GM12878 (cell line): ENCODE data around the gene SLC24A4. TPM values are rescaled to one million over a fixed set of nuclear protein-coding genes. Genes with fewer than 3 reads are reported as not detected.

Experiments
- ATAC-seq: fragments of 200-7000 bp; cut with Tn5 transposase; 3 replicates; pipeline ENCODE4 v1.9.1; 2020; ENCODE audit warnings: mild to moderate bottlenecking, moderate library complexity
- BruUV-seq: library from RNA; stranded (reverse); fragments of 400-500 nt; replicated peaks from 2 replicates; lab custom pipeline; 2021; lab: Mats Ljungman, UMichigan
- CTCF ChIA-PET: fragments of 300-600 bp; sonication (Branson Sonifier 250); formaldehyde crosslinking; extraction: SDS; loops from one replicate; lab custom pipeline; 2021; ENCODE audit warnings: inconsistent platforms; lab: Yijun Ruan, JAX
- POLR2A ChIA-PET: fragments of 350-600 bp; formaldehyde crosslinking; extraction: SDS; loops from one replicate; lab custom pipeline; 2021; ENCODE audit warnings: inconsistent platforms; lab: Charles Lee
- RAD21 ChIA-PET: fragments of 300-600 bp; sonication (Branson Sonifier 250); formaldehyde crosslinking; loops from one replicate; lab custom pipeline; 2023; ENCODE audit warnings: antibody characterized with exemption; ENCODE audit not compliant: unreplicated experiment; lab: Charles Lee
- SMC1A ChIA-PET: fragments of 300-600 bp; sonication (Branson Sonifier 250); formaldehyde crosslinking; loops from one replicate; lab custom pipeline; 2023; ENCODE audit not compliant: unreplicated experiment, uncharacterized antibody; lab: Charles Lee
- DNase-seq: peaks from one replicate; pipeline ENCODE4 v3.0.0-alpha.2; 2011; ENCODE audit warnings: low read depth, low spot score
- FAIRE-seq: peaks from 3 replicates; lab custom pipeline; 2011; peaks lifted over from hg19 to GRCh38; lab: Jason Lieb, UNC
- H2AFZ ChIP-seq: 2 replicates; pipeline ENCODE4 v1.6.0; 2011; ENCODE audit warnings: low read depth, low read length, control low read depth; ENCODE audit not compliant: control insufficient read depth
- H3K27ac ChIP-seq: 2 replicates; pipeline ENCODE4 v1.5.1; 2011; ENCODE audit warnings: control low read depth; ENCODE audit not compliant: control insufficient read depth, insufficient read depth
- H3K27me3 ChIP-seq, 2 experiments: replicated peaks in 1 of 2; 2 replicates each; pipeline versions ENCODE4 v1.6.0 to v1.6.1; 2011; ENCODE audit warnings: low read length in 1 of 2; ENCODE audit not compliant: control insufficient read depth in 2 of 2, insufficient read depth in 2 of 2
- H3K36me3 ChIP-seq, 2 experiments: 2 replicates each; pipeline ENCODE4 v1.5.1; 2011; ENCODE audit warnings: low read length in 1 of 2; ENCODE audit not compliant: control insufficient read depth in 2 of 2, insufficient read depth in 2 of 2
- H3K4me1 ChIP-seq: 2 replicates; pipeline ENCODE4 v1.6.1; 2011; ENCODE audit warnings: mild to moderate bottlenecking, low read length, moderate library complexity, mixed read lengths; ENCODE audit not compliant: control insufficient read depth, insufficient read depth
- H3K4me2 ChIP-seq: 2 replicates; pipeline ENCODE4 v1.6.0; 2011; ENCODE audit warnings: control low read depth; ENCODE audit not compliant: control insufficient read depth, insufficient read depth
- H3K4me3 ChIP-seq: fragments of 200-600 bp; sonication (generic); 2 replicates; pipeline ENCODE4 v1.5.1; 2016
- H3K79me2 ChIP-seq: 2 replicates; pipeline ENCODE4 v1.6.0; 2011; ENCODE audit warnings: low read length; ENCODE audit not compliant: control insufficient read depth, insufficient read depth
- H3K9ac ChIP-seq: 2 replicates; pipeline ENCODE4 v1.8.0; 2011; ENCODE audit warnings: low read length, control low read depth, mixed read lengths; ENCODE audit not compliant: control insufficient read depth, insufficient read depth
- H3K9me3 ChIP-seq: replicated peaks from 3 replicates; pipeline ENCODE4 v1.5.1; 2011; ENCODE audit warnings: mild to moderate bottlenecking, low read length; ENCODE audit not compliant: control insufficient read depth, insufficient read depth
- H4K20me1 ChIP-seq: 2 replicates; pipeline ENCODE4 v1.6.0; 2011; ENCODE audit not compliant: control insufficient read depth, insufficient read depth
- ASH2L ChIP-seq: fragments of 300-600, 200-600 bp; sonication (generic); IDR thresholded peaks from 2 replicates; pipeline ENCODE4 v1.6.1; 2017; ENCODE audit warnings: low read depth, mild to moderate bottlenecking, borderline replicate concordance
- BHLHE40 ChIP-seq, 2 experiments: fragments of 450-650 bp in 1 of 2; IDR thresholded peaks; 2 replicates each; pipeline ENCODE4 v1.6.1; 2011 to 2017; ENCODE audit warnings: low read depth in 2 of 2, borderline replicate concordance in 1 of 2, improper control_type of control experiment in 1 of 2, low read length in 1 of 2, mild to moderate bottlenecking in 1 of 2
- CEBPB ChIP-seq, 2 experiments: fragments of 150-350 bp in 1 of 2; IDR thresholded peaks; 2 replicates each; pipeline ENCODE4 v1.6.1; 2012 to 2014; ENCODE audit warnings: low read depth in 2 of 2, low read length in 2 of 2, borderline replicate concordance in 1 of 2, inconsistent platforms in 1 of 2
- JUND ChIP-seq: IDR thresholded peaks from 2 replicates; pipeline ENCODE4 v1.6.1; 2012; ENCODE audit warnings: low read depth, mild to moderate bottlenecking, low read length, improper control_type of control experiment, moderate library complexity
- MYC ChIP-seq: IDR thresholded peaks from 2 replicates; pipeline ENCODE4 v1.6.1; 2011; ENCODE audit warnings: mild to moderate bottlenecking, low read length, moderate library complexity, inconsistent platforms; ENCODE audit not compliant: insufficient read depth, insufficient replicate concordance, insufficient read length, severe bottlenecking
- RB1 ChIP-seq: fragments of 450-650 bp; formaldehyde crosslinking; IDR thresholded peaks from 2 replicates; pipeline ENCODE4 v1.6.1; 2017; ENCODE audit warnings: mild to moderate bottlenecking, borderline replicate concordance
- REST ChIP-seq: IDR thresholded peaks from 2 replicates; pipeline ENCODE4 v1.6.1; 2012; ENCODE audit warnings: mild to moderate bottlenecking, low read depth, low read length
- SUZ12 ChIP-seq: fragments of 200-600 bp; sonication (generic); IDR thresholded peaks from one replicate; pipeline ENCODE4 v1.6.1; 2018; ENCODE audit warnings: antibody characterized with exemption, mild to moderate bottlenecking; ENCODE audit not compliant: unreplicated experiment
- TCF12 ChIP-seq: IDR thresholded peaks from 2 replicates; pipeline ENCODE4 v1.6.1; 2011; ENCODE audit warnings: low read depth, mild to moderate bottlenecking, low read length
- YY1 ChIP-seq: IDR thresholded peaks from 2 replicates; pipeline ENCODE4 v1.6.1; 2011; ENCODE audit warnings: low read depth, mild to moderate bottlenecking, low read length
- WGBS: methylation state at CpG from one replicate; pipeline ENCODE4 v1.1.6; 2016; ENCODE audit warnings: low lambda C conversion rate; ENCODE audit not compliant: insufficient replicate concordance, insufficient coverage; ENCODE audit errors: missing lambda C conversion rate; 5-methylcytosine and 5-hydroxymethylcytosine counted together
- in situ Hi-C: fragments of 300-500 bp; cut with MboI; formaldehyde crosslinking; loops from 9 replicates; pipeline ENCODE4 v1.14.3; 2018; ENCODE audit warnings: mixed read lengths
- intact Hi-C: fragments of 100-400 bp; cut with micrococcal nuclease; formaldehyde crosslinking; loops from one replicate; pipeline ENCODE4 v1.14.2; 2022; ENCODE audit not compliant: unreplicated experiment
- polyA plus RNA-seq, 11 experiments: library from polyadenylated mRNA; depleted of rRNA in 4 of 11; unstranded in 6 of 11; stranded (reverse) in 5 of 11; fragments of >200 nt; fragmentation: Nextera tagmentation in 4 of 11; fragmentation: Illumina TruSeq in 1 of 11; extraction: Ambion mirVana in 4 of 11; extraction: Trizol in 1 of 11; gene quantifications; 1 replicate in 1 of 11; 2 replicates in 10 of 11; pipeline versions ENCODE4 v1.2.1 to v1.2.3, GENCODE V29; 2011 to 2016; ENCODE audit warnings: inconsistent platforms in 2 of 11, missing spikeins in 2 of 11, low read depth in 1 of 11
- total RNA-seq, 4 experiments: library from RNA; depleted of rRNA in 3 of 4; stranded (reverse); fragments of >200 nt in 3 of 4; fragmentation: Illumina TruSeq in 1 of 4; extraction: Trizol in 1 of 4; gene quantifications; 2 replicates each; pipeline versions ENCODE4 v1.2.1 to v1.2.3, GENCODE V29; 2013 to 2021
- TF ChIP-seq, protein P1 (sequence below): IDR thresholded peaks from 2 replicates; pipeline ENCODE4 v1.6.1; 2012; ENCODE audit warnings: low read depth, low read length, improper control_type of control experiment

Gene SLC24A4
- total and polyA plus RNA-seq, 10 of the 15 experiments (the other 5 are each of a cell fraction or from before 2014, with no cell fraction given) = under 0.01 to 0.46 (median 0.04) TPM; not detected in 5

DNA sequence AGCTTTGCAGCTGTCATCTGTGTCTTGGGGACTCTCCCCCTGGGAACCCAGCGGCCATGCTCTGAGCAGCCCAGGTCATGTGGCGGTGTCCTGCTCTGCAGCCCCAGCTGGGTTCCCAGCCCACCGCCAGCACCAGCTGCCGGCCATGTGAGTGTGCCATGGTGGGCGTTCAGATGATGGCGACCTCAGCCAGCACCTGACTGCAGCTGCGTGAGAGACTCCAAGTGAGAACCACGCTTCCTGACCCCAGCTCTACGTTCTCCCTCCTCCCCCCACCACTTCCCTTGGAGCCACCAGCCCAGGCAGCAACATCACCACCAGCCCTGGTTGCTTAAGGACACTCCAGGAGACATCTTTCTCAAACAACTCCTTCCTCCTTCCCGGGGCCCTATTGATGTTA is 68.8 kb downstream of the SLC24A4 start:
- Histone ChIP-seq H2AFZ (no peak overlapping the region), H3K27ac (no peak overlapping the region), H3K4me1 (no peaks in the 10 kb centered on the region), H3K27me3 (no peaks in the 10 kb centered on the region), H3K9me3 (no peaks in the 10 kb centered on the region; the same call in 2 of the 3 replicates), H3K4me2 (no peak overlapping the region), H3K79me2 (no peaks in the 10 kb centered on the region), H3K4me3 (no peak overlapping the region), H3K36me3 (no peaks in the 10 kb centered on the region), H4K20me1 (no peaks in the 10 kb centered on the region), H3K9ac (no peak overlapping the region)
- ATAC-seq (no peak), DNase-seq (no peak), FAIRE-seq (no peak)
- RAD21 ChIA-PET = interaction anchor here (1.0 kb wide), 1 partner anchor 257 kb away, joined by 3 read pairs; no protein-coding TSS in a partner anchor
- WGBS = 37% methylated on average over 10 of the region's 10 CpGs
- in situ Hi-C loops = no loop called here
- SMC1A ChIA-PET = interaction anchor here (0.6 kb wide), 1 partner anchor 8 kb away, joined by 3 read pairs; no protein-coding TSS in a partner anchor
- CTCF ChIA-PET = no interaction called here
- no peak for TF ChIP-seq MYC
- peak in 1 of 2 experiments; percentile 20; a peak in 1 of 4 replicates for TF ChIP-seq BHLHE40 (IDR thresholded peaks at IDR 0.05; ENCODE audit: borderline replicate concordance in 1 of 2, low read depth in 2 of 2, low read length in 1 of 2)
- TF ChIP-seq YY1 = 0 out of 2 replicates have a peak, but pooled peaks have one; percentile 11
- TF ChIP-seq TCF12 = peak; percentile 68
- no peak for TF ChIP-seq CEBPB (IDR thresholded peaks at IDR 0.05; ENCODE audit: borderline replicate concordance in 1 of 2, low read depth in 2 of 2, low read length in 2 of 2)
- intact Hi-C loops = no loop called here
- POLR2A ChIA-PET = no interaction called here
- BruUV-seq = no TSS peak

- 68% methylated on average over 9 of the region's 9 CpGs for WGBS
- SMC1A ChIA-PET = no interaction called here
- FAIRE-seq (no peak), ATAC-seq (no peak), DNase-seq (no peak)
- RAD21 ChIA-PET = no interaction called here
- H3K4me1 ChIP-seq = no peaks in the 10 kb centered on the region
- H3K4me3 ChIP-seq = no peak overlapping the region
- CTCF ChIA-PET = no interaction called here
- BruUV-seq = no TSS peak
- H4K20me1 ChIP-seq = no peaks in the 10 kb centered on the region
- no peak overlapping the region for H3K9ac ChIP-seq
- H3K36me3 ChIP-seq = no peaks in the 10 kb centered on the region
- H3K79me2 ChIP-seq = no peaks in the 10 kb centered on the region
- in situ Hi-C loops (no loop called here), intact Hi-C loops (no loop called here)
- no peaks in the 10 kb centered on the region for H3K27me3 ChIP-seq
- no peak overlapping the region for H3K27ac ChIP-seq
- no peak overlapping the region for H2AFZ ChIP-seq
- H3K4me2 ChIP-seq = no peak overlapping the region
- no peaks in the 10 kb centered on the region; the same call in 2 of the 3 replicates for H3K9me3 ChIP-seq
- POLR2A ChIA-PET = interaction anchor here (0.7 kb wide), 1 partner anchor 285 kb away, joined by 3 read pairs; no protein-coding TSS in a partner anchor
- TF ChIP-seq ASH2L = no peak
- no peak for TF ChIP-seq REST
- no peak for TF ChIP-seq SUZ12
- TF ChIP-seq, protein P1, sequence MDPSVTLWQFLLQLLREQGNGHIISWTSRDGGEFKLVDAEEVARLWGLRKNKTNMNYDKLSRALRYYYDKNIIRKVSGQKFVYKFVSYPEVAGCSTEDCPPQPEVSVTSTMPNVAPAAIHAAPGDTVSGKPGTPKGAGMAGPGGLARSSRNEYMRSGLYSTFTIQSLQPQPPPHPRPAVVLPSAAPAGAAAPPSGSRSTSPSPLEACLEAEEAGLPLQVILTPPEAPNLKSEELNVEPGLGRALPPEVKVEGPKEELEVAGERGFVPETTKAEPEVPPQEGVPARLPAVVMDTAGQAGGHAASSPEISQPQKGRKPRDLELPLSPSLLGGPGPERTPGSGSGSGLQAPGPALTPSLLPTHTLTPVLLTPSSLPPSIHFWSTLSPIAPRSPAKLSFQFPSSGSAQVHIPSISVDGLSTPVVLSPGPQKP = no peak
- no peak for TF ChIP-seq JUND
- TF ChIP-seq RB1 = no peak
Measured at GRCh38 chr14:92392711-92393110, 69.7 kb downstream of the SLC24A4 start.
